Dermis blood vessel endothelial cell (primary cell): ENCODE results near the gene TNN. TPM values are rescaled to one million over a fixed set of nuclear protein-coding genes. Genes with fewer than 3 reads are reported as not detected.
A peak's percentile ranks its signal among the peaks of the same experiment; 100 is the strongest.

Source experiments
- DNase-seq: peaks from one replicate; pipeline ENCODE4 v3.0.0; 2010
- total RNA-seq: library from RNA; depleted of rRNA; stranded (reverse); fragments of >200 nt; gene quantifications from 2 replicates; pipeline ENCODE4 v1.2.3, GENCODE V29; 2014

The TNN gene
- total RNA-seq, 1 donor from 2014 or later: not detected

GRCh38 chr1:175178456-175178855 is 110.8 kb downstream of the TNN start:
- no peak for DNase-seq

- no peak for DNase-seq
Measured at GRCh38 chr1:175179837-175180590, 112.4 kb downstream of the TNN start.

GRCh38 chr1:175182201-175182746 is 114.6 kb downstream of the TNN start:
- DNase-seq: no peak

- DNase-seq: no peak
Measured at GRCh38 chr1:175183586-175183985, 116.0 kb downstream of the TNN start.

GRCh38 chr1:175185903-175186302 is 118.3 kb downstream of the TNN start:
- no peak for DNase-seq

- DNase-seq: no peak
Measured at GRCh38 chr1:175186433-175187160, 119.0 kb downstream of the TNN start.

GRCh38 chr1:175188936-175189335 is 121.3 kb downstream of the TNN start:
- DNase-seq: no peak

GRCh38 chr1:175191659-175192058 is 124.0 kb downstream of the TNN start:
- DNase-seq: peak; percentile 37

- peak; percentile 60 for DNase-seq
Measured at GRCh38 chr1:175192111-175192629, 124.5 kb downstream of the TNN start.

GRCh38 chr1:175192630-175193526 is 125.2 kb downstream of the TNN start, which contains the start of gene KIAA0040:
TSS of gene KIAA0040 (minus strand) at chr1:175192776. CDS start at chr1:175161013, 31,763 bp downstream.
- peak; percentile 78 for DNase-seq

GRCh38 chr1:175193527-175193910 is 125.9 kb downstream of the TNN start:
- peak; percentile 27 for DNase-seq

- DNase-seq: no peak
Measured at GRCh38 chr1:175195281-175195680, 127.6 kb downstream of the TNN start.

- DNase-seq: no peak
Measured at GRCh38 chr1:175195798-175196197, 128.2 kb downstream of the TNN start.

GRCh38 chr1:175197531-175197930 is 129.9 kb downstream of the TNN start:
- peak; percentile 89 for DNase-seq

Other genes starting within 250 kb of the TNN start
- 266 and 537 TPM in 2 replicates for gene CACYBP, start 67.9 kb upstream of the TNN start, total RNA-seq
- 27.1 and 27.4 TPM in 2 replicates for gene MRPS14, start 44.4 kb upstream of the TNN start, total RNA-seq
- gene KIAA0040, start 124.9 kb downstream of the TNN start, total RNA-seq: 20.8 and 25.7 TPM in 2 replicates